HepG2 (cell line): ENCODE results near the gene MMP19. TPM values are rescaled to one million over a fixed set of nuclear protein-coding genes. Genes with fewer than 3 reads are reported as not detected.

Experiments
- ARID5B ChIP-seq: IDR thresholded peaks from 2 replicates; pipeline ENCODE4 v1.4.0; 2020; ENCODE audit warnings: mild to moderate bottlenecking, missing genetic modification reagents
- CEBPG ChIP-seq: IDR thresholded peaks from 2 replicates; pipeline ENCODE4 v1.6.1; 2016
- E2F2 ChIP-seq: sonication (generic); formaldehyde crosslinking; IDR thresholded peaks from 2 replicates; pipeline ENCODE4 v1.4.0; 2020; ENCODE audit warnings: missing genetic modification reagents, borderline replicate concordance
- ETV5 ChIP-seq: IDR thresholded peaks from 2 replicates; pipeline ENCODE4 v1.6.1; 2018; ENCODE audit warnings: missing biosample characterization, missing genetic modification reagents, inconsistent platforms, borderline replicate concordance
- FOSL1 ChIP-seq: sonication (generic); formaldehyde crosslinking; IDR thresholded peaks from 2 replicates; pipeline ENCODE4 v1.9.0; 2021; ENCODE audit warnings: missing genetic modification reagents, borderline replicate concordance
- MXI1 ChIP-seq: IDR thresholded peaks from 3 replicates; pipeline ENCODE4 v1.6.1; 2012; ENCODE audit warnings: low read depth, low read length, inconsistent platforms, borderline replicate concordance
- PHF20 ChIP-seq: sonication (generic); formaldehyde crosslinking; IDR thresholded peaks from 2 replicates; pipeline ENCODE4 v1.5.0; 2020; ENCODE audit warnings: mild to moderate bottlenecking, missing genetic modification reagents
- PPARG ChIP-seq: conservative IDR thresholded peaks from 2 replicates; pipeline ENCODE4 v1.6.1; 2016; ENCODE audit warnings: missing biosample characterization, missing genetic modification reagents
- TEAD3 ChIP-seq: optimal IDR thresholded peaks from 2 replicates; pipeline ENCODE3; 2016; ENCODE audit warnings: borderline replicate concordance
- TFAP4 ChIP-seq: sonication (generic); IDR thresholded peaks from 2 replicates; pipeline ENCODE4 v1.6.1; 2016; ENCODE audit warnings: low read depth, borderline replicate concordance
- ZNF652 ChIP-seq: IDR thresholded peaks from 2 replicates; pipeline ENCODE4 v1.6.1; 2016; ENCODE audit warnings: low read depth, borderline replicate concordance
- ZNF746 ChIP-seq: sonication (generic); formaldehyde crosslinking; IDR thresholded peaks from 2 replicates; pipeline ENCODE4 v1.8.0; 2022; ENCODE audit warnings: mild to moderate bottlenecking, missing genetic modification reagents
- polyA plus RNA-seq, 8 experiments: library from polyadenylated mRNA; depleted of rRNA in 3 of 8; stranded (reverse) in 7 of 8; unstranded in 1 of 8; fragments of >200 nt; fragmentation: Illumina TruSeq in 4 of 8; extraction: Trizol in 4 of 8; gene quantifications; 2 replicates each; pipeline versions ENCODE4 v1.2.1 to v1.2.3, GENCODE V29; 2011 to 2016; ENCODE audit warnings: low read depth in 4 of 8, missing spikeins in 1 of 8, mixed read lengths in 1 of 8; ENCODE audit not compliant: insufficient read depth in 1 of 8
- total RNA-seq, 5 experiments: library from RNA; depleted of rRNA; stranded (reverse); fragments of >200 nt; fragmentation: Illumina TruSeq; extraction: Trizol; gene quantifications; 2 replicates each; pipeline ENCODE4 v1.2.3, GENCODE V29; 2016; ENCODE audit warnings: low read depth in 1 of 5

The MMP19 gene
- total and polyA plus RNA-seq, 2 of the 13 experiments (the other 11 are each of a cell fraction or from before 2014, with no cell fraction given) = 0.07 to 0.08 TPM

GRCh38 chr12:55842681-55843429, at the start of gene MMP19 (continued):
- TF ChIP-seq ARID5B (CRISPR knock-in tag) (0 out of 2 replicates have a peak, but pooled peaks have one; percentile 13), PHF20 (CRISPR knock-in tag) (no peak), FOSL1 (CRISPR knock-in tag) (peak; percentile 43; the same call in 1 of the 2 replicates), E2F2 (CRISPR knock-in tag) (no peak), ETV5 (peak; percentile 71; the same call in 1 of the 2 replicates), TFAP4 (0 out of 2 replicates have a peak, but pooled peaks have one; percentile 23), PPARG (CRISPR knock-in tag) (no peak), TEAD3 (CRISPR knock-in tag) (peak; percentile 33), ZNF746 (CRISPR knock-in tag) (no peak), CEBPG (CRISPR knock-in tag) (peak; percentile 86), MXI1 (no peak), ZNF652 (peak; percentile 97)
- TF ChIP-seq, all 625 proteins: peak for 15
